Gastroesophageal sphincter (tissue), 4 donors: ENCODE results near the gene GLDC. TPM values are rescaled to one million over a fixed set of nuclear protein-coding genes. Genes with fewer than 3 reads are reported as not detected.
"Not testable (repeated sequence)": the region's sequence is repeated elsewhere in the genome, so short reads cannot be mapped to it uniquely, and the experiment has no call there.

Experiments used
- ATAC-seq: fragments of 150-250 bp; one replicate; pipeline ENCODE4 v1.9.1; 2016; ENCODE audit warnings: mild to moderate bottlenecking, moderate library complexity
- H3K27ac ChIP-seq, 4 donors: fragments of 200-600 bp; sonication (generic) in 3 of 4; 1 replicate in 3 of 4; 2 replicates in 1 of 4; pipeline ENCODE4 v1.5.1; 2016 to 2019
- H3K27me3 ChIP-seq: fragments of 200-600 bp; sonication (generic); one replicate; pipeline ENCODE4 v1.5.1; 2019
- H3K36me3 ChIP-seq, 2 donors: fragments of 200-600 bp; sonication (generic); one replicate each; pipeline ENCODE4 v1.5.1; 2019; ENCODE audit warnings: control low read depth in 1 of 2
- H3K4me1 ChIP-seq, 3 donors: fragments of 200-600 bp; sonication (generic); 1 replicate in 2 of 3; 2 replicates in 1 of 3; pipeline ENCODE4 v1.5.1; 2016 to 2019; ENCODE audit warnings: control low read depth in 2 of 3
- H3K4me3 ChIP-seq, 2 donors: fragments of 200-600 bp; sonication (generic); one replicate each; pipeline ENCODE4 v1.5.1; 2019; ENCODE audit warnings: mild to moderate bottlenecking in 1 of 2, moderate library complexity in 1 of 2
- H3K9me3 ChIP-seq, 3 donors: fragments of 200-600 bp; sonication (generic); one replicate each; pipeline ENCODE4 v1.5.1; 2017 to 2019; ENCODE audit warnings: control low read depth in 2 of 3
- EP300 ChIP-seq: sonication (generic); formaldehyde crosslinking; IDR thresholded peaks from one replicate; pipeline ENCODE4 v1.6.1; 2017; ENCODE audit warnings: antibody characterized with exemption, mild to moderate bottlenecking
- POLR2A ChIP-seq, 2 donors: fragments of 450-650 bp; IDR thresholded peaks; one replicate each; pipeline ENCODE4 v1.6.1; 2017; ENCODE audit warnings: antibody characterized with exemption in 2 of 2, mild to moderate bottlenecking in 2 of 2, moderate library complexity in 1 of 2
- POLR2AphosphoS5 ChIP-seq: sonication (generic); formaldehyde crosslinking; IDR thresholded peaks from one replicate; pipeline ENCODE4 v1.6.1; 2017; ENCODE audit warnings: antibody characterized with exemption
- WGBS, 2 donors: methylation state at CpG; one replicate each; pipeline ENCODE4 v1.1.5; 2018; ENCODE audit warnings: low coverage in 1 of 2; 5-methylcytosine and 5-hydroxymethylcytosine counted together
- total RNA-seq, 4 donors: library from RNA; depleted of rRNA; stranded (reverse); fragments of >200 nt; gene quantifications; one replicate each; pipeline ENCODE4 v1.1.0, GENCODE V29; 2016
- TF ChIP-seq, protein P1 (sequence below), 4 experiments: fragments of 200-600 bp in 2 of 4; fragments of 450-650 bp in 2 of 4; sonication (generic) in 1 of 4; IDR thresholded peaks; one replicate each; pipeline ENCODE4 v1.5.1; 2017 to 2019; ENCODE audit warnings: antibody characterized with exemption in 4 of 4, mild to moderate bottlenecking in 2 of 4, moderate library complexity in 2 of 4

Gene GLDC
- total RNA-seq, 4 donors from 2014 or later: 0.15 to 1.9 (median 0.51) TPM

DNA sequence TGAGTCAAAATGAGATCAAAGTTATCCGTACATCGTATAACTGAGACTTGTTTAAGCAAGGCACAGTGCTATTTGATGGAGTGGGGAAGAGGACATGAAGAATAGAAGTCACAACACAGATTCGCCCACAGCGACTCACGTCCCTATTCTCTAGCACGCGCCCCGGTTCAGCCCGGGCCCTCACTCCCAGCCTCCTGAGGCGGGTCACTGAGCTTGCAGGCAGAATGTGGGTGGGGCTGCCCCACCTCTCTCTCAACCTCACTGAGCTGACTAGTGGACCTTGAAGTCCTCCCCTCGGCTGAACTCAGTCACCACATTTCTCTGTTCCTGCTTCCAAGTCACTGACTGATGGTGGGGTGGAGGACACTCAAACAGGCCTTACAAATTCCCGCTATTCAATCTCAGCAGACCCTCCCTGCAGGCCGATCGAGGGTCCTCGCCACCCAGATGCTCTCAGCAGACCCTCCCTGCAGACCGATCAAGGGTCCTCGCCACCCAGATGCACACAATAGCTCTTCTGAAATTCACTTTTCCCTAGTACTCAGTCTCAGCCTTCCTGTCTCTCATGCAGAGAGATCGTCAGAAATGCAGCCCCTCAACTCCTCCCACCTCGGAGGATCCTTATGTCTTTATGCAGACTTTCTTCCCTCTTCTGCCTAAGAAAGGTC lies 12.9 kb downstream of the GLDC start:
- H3K4me1 ChIP-seq: no peaks in the 10 kb centered on the region
- peaks cover 15% of the 10 kb centered on the region for H3K27me3 ChIP-seq
- no peak for TF ChIP-seq EP300
- TF ChIP-seq POLR2A (IDR thresholded peaks at IDR 0.05): no peak
- TF ChIP-seq, protein P1, sequence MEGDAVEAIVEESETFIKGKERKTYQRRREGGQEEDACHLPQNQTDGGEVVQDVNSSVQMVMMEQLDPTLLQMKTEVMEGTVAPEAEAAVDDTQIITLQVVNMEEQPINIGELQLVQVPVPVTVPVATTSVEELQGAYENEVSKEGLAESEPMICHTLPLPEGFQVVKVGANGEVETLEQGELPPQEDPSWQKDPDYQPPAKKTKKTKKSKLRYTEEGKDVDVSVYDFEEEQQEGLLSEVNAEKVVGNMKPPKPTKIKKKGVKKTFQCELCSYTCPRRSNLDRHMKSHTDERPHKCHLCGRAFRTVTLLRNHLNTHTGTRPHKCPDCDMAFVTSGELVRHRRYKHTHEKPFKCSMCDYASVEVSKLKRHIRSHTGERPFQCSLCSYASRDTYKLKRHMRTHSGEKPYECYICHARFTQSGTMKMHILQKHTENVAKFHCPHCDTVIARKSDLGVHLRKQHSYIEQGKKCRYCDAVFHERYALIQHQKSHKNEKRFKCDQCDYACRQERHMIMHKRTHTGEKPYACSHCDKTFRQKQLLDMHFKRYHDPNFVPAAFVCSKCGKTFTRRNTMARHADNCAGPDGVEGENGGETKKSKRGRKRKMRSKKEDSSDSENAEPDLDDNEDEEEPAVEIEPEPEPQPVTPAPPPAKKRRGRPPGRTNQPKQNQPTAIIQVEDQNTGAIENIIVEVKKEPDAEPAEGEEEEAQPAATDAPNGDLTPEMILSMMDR (IDR thresholded peaks at IDR 0.05): no peak
- TF ChIP-seq POLR2AphosphoS5: no peak
- ATAC-seq: no peak
- H3K4me3 ChIP-seq: no peak overlapping the region
- WGBS, 2 donors: 74 to 75% methylated on average over 14 to 16 of the region's 19 CpGs
- no peaks in the 10 kb centered on the region for H3K9me3 ChIP-seq
- no peaks in the 10 kb centered on the region for H3K36me3 ChIP-seq
- H3K27ac ChIP-seq: no peak overlapping the region

DNA sequence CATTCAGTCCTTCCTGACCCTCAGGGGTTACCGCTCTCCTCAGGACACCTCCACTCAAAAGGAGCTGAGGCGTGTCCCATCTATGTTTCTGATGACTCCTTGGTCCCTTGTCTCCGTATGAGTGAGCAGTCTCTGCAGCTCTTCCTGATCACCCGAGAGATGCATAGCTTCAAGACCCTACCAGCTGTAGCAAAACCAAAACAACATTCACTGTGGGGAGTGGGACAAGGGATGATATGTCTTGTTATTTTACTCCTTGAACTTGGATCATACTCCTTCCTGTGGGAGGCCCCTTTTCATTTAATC lies 14.4 kb downstream of the GLDC start:
- peaks cover 4% of the 10 kb centered on the region for H3K27me3 ChIP-seq
- TF ChIP-seq EP300 (no peak), POLR2AphosphoS5 (no peak), POLR2A (IDR thresholded peaks at IDR 0.05) (no peak)
- TF ChIP-seq, protein P1 (IDR thresholded peaks at IDR 0.05): no peak
- H3K36me3 ChIP-seq: no peaks in the 10 kb centered on the region
- H3K4me1 ChIP-seq: no peaks in the 10 kb centered on the region
- ATAC-seq: no peak
- H3K27ac ChIP-seq: no peak overlapping the region
- H3K4me3 ChIP-seq: no peak overlapping the region
- 79 to 100% methylated on average over 1 to 2 of the region's 4 CpGs for WGBS, 2 donors
- H3K9me3 ChIP-seq: no peaks in the 10 kb centered on the region

DNA sequence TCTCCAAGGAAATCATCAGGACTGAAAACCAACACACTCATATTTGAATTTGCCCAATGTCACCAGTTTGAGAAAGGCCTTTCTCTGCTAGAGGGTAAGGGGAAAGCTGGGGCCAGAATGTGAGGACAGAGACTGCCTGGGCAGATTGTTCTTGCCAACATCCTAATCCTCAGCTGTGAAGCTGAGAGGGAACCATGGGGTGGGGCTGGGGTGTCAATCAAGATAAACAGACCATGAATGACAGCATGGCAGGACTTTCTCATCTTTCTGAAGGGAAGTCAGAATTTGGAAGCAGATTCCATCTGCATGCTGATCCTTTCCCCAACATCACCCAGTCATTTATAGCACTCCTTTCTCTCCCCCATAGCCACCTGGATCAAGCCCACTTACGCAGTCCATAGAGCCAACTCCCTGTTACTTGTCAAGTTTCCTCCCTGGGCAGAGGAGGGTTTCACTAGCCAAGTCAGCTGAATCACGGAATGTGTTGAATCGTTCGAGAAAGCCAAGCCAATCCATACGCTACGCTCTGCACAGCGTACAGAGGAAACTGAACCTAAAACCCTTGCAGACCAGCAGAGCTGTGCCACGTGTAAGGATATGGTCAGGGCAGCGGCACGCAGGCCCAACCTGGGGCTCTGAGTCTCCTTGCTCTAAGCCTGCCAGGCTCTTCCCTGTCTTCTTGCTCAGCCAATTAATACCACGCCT lies 14.9 kb downstream of the GLDC start:
- no peaks in the 10 kb centered on the region for H3K9me3 ChIP-seq
- TF ChIP-seq, protein P1 (IDR thresholded peaks at IDR 0.05): no peak
- no peak for TF ChIP-seq EP300
- TF ChIP-seq POLR2A (IDR thresholded peaks at IDR 0.05): no peak
- no peak for TF ChIP-seq POLR2AphosphoS5
- H3K4me3 ChIP-seq: no peak overlapping the region
- peaks cover 4% of the 10 kb centered on the region for H3K27me3 ChIP-seq
- no peak for ATAC-seq
- WGBS, 2 donors: 97 to 100% methylated on average over 2 to 4 of the region's 11 CpGs
- H3K36me3 ChIP-seq: no peaks in the 10 kb centered on the region
- H3K4me1 ChIP-seq: no peaks in the 10 kb centered on the region
- no peak overlapping the region for H3K27ac ChIP-seq

DNA sequence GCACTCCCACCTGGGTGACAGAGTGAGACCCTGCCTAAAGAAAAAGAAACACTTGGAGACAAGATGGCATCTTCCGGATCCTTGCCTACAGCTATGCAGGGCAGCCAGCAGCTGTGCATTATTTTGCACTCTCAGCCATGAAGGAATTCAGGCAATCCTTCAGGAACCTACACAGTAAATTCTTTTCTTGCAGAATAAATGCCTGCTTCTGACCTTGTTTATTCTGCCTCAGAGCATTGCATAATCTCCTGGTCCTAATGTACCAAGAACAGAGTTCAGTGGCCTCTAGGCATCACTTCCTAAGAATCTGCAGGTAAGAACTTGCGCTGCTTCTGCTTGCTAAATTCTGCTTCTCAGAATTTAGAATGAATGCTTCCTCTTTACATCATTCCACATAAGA lies 16.8 kb downstream of the GLDC start:
- TF ChIP-seq POLR2A (IDR thresholded peaks at IDR 0.05) (no peak), EP300 (no peak)
- Histone ChIP-seq H3K36me3 (no peaks in the 10 kb centered on the region), H3K4me3 (no peak overlapping the region), H3K9me3 (no peaks in the 10 kb centered on the region), H3K27ac (no peak overlapping the region), H3K27me3 (peaks cover 9% of the 10 kb centered on the region), H3K4me1 (no peaks in the 10 kb centered on the region)
- 75 to 79% methylated on average over 2 of the region's 2 CpGs for WGBS, 2 donors
- no peak for ATAC-seq

DNA sequence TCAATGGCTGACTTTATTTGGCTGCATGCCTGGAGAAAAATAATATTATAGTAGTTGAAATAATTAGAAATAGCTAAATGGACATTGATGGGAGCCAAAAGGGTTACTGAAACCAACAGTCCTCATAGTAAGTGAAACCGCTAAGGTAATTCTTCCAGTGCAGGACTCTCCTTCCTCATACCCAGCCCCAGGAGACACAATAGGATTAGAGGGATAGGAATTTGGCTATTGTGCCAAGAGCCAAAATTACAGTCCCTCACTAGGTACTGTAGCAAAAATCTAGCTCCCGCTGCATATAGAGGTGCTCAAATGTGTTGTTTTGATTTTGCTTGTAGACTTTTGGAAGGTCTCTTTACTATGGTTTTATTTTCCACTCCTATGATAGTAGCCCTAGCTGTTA lies 20.2 kb downstream of the GLDC start:
- 57% methylated on average over 2 of the region's 2 CpGs for WGBS, 2 donors
- no peak for ATAC-seq
- no peaks in the 10 kb centered on the region for H3K9me3 ChIP-seq
- no peaks in the 10 kb centered on the region for H3K36me3 ChIP-seq
- H3K27me3 ChIP-seq: peaks cover 9% of the 10 kb centered on the region
- no peak for TF ChIP-seq EP300
- no peak for TF ChIP-seq POLR2A (IDR thresholded peaks at IDR 0.05)
- no peak for TF ChIP-seq POLR2AphosphoS5
- TF ChIP-seq, protein P1 (IDR thresholded peaks at IDR 0.05): no peak
- no peak overlapping the region for H3K4me3 ChIP-seq
- no peaks in the 10 kb centered on the region for H3K4me1 ChIP-seq
- no peak overlapping the region for H3K27ac ChIP-seq

GRCh38 chr9:6622784-6623183 lies 22.7 kb downstream of the GLDC start:
- not testable (repeated sequence) for H3K27ac ChIP-seq, H3K36me3 ChIP-seq, H3K4me3 ChIP-seq, H3K9me3 ChIP-seq, H3K4me1 ChIP-seq, ATAC-seq
- no CpG with 5 or more reads among the region's 29 CpGs for WGBS, 2 donors
- peaks cover 14% of the 10 kb centered on the region for H3K27me3 ChIP-seq
